Measurements from ENCODE around the gene PLCL1. TPM values are rescaled to one million over a fixed set of nuclear protein-coding genes. Genes with fewer than 3 reads are reported as not detected.
A peak's percentile ranks its signal among the peaks of the same experiment; 100 is the strongest.

The PLCL1 gene
- total RNA-seq, 3 donors from 2014 or later (not counting 1 experiment from before 2014, with no cell fraction given): 0.86 to 2.8 (median 1.1) TPM

DNA sequence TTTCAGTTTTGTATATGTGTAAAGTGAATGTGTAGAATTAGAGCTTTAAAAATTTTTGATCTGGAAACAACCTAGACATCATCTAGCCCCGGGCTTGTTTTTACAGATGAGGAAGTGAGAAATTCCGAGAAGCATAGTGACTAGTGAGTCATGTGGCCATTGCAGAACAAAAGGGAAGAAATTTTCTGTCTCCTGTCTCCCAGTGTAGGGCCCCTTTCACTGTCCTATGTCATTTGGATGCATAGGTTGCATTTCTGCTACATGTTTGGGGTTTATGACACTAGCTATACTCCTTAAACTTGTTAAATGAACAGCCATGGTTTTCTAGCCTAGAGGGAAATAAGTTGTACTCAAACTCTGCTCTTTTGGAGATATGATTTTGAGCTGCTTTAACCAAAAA lies 84.6 kb downstream of the PLCL1 start:
- Histone ChIP-seq H3K9me3 (ENCODE audit: control insufficient read depth, insufficient read depth, low read length) (no peaks in the 10 kb centered on the region), H3K36me3 (ENCODE audit: control insufficient read depth, insufficient read depth, low read length) (no peaks in the 10 kb centered on the region), H3K4me3 (ENCODE audit: low read length) (no peak overlapping the region), H3K27me3 (ENCODE audit: control insufficient read depth, insufficient read depth, low read length) (no peaks in the 10 kb centered on the region), H3K27ac (ENCODE audit: low read length) (no peak overlapping the region), H3K4me1 (ENCODE audit: control insufficient read depth, insufficient read depth, low read length) (no peaks in the 10 kb centered on the region)
- peak in 1 of 3 donors; percentile 42 for ATAC-seq
- Mint-ChIP-seq H3K36me3 (no peaks in the 10 kb centered on the region), H3K27me3 (ENCODE audit: low read depth in 2 of 2) (no peaks in the 10 kb centered on the region), H3K4me3 (no peak overlapping the region), H3K9me3 (no peaks in the 10 kb centered on the region), H3K27ac (no peak overlapping the region), H3K4me1 (no peaks in the 10 kb centered on the region)
- TF ChIP-seq CTCF (IDR thresholded peaks at IDR 0.05): no peak
- intact Hi-C loops (cut with micrococcal nuclease): no loop called here
- DNase-seq: peak in 1 of 2 donors; percentile 66
- WGBS (ENCODE audit: insufficient coverage): 18% methylated on average over 2 of the region's 2 CpGs

GRCh38 chr2:197890168-197890567 lies 85.8 kb downstream of the PLCL1 start:
- Histone ChIP-seq H3K9me3 (ENCODE audit: control insufficient read depth, insufficient read depth, low read length) (no peaks in the 10 kb centered on the region), H3K27ac (ENCODE audit: low read length) (no peak overlapping the region), H3K36me3 (ENCODE audit: control insufficient read depth, insufficient read depth, low read length) (no peaks in the 10 kb centered on the region), H3K4me1 (ENCODE audit: control insufficient read depth, insufficient read depth, low read length) (no peaks in the 10 kb centered on the region), H3K27me3 (ENCODE audit: control insufficient read depth, insufficient read depth, low read length) (no peaks in the 10 kb centered on the region), H3K4me3 (ENCODE audit: low read length) (no peak overlapping the region)
- intact Hi-C loops (cut with micrococcal nuclease): no loop called here
- no peaks in the 10 kb centered on the region for H3K27me3 Mint-ChIP-seq (ENCODE audit: low read depth in 2 of 2)
- no peak overlapping the region for H3K4me3 Mint-ChIP-seq
- no peaks in the 10 kb centered on the region for H3K36me3 Mint-ChIP-seq
- TF ChIP-seq CTCF (IDR thresholded peaks at IDR 0.05): no peak
- H3K27ac Mint-ChIP-seq: no peak overlapping the region
- DNase-seq (no peak), ATAC-seq (no peak)
- no peaks in the 10 kb centered on the region for H3K4me1 Mint-ChIP-seq
- H3K9me3 Mint-ChIP-seq: no peaks in the 10 kb centered on the region
- WGBS (ENCODE audit: insufficient coverage): no CpG with 5 or more reads among the region's 1 CpG

DNA sequence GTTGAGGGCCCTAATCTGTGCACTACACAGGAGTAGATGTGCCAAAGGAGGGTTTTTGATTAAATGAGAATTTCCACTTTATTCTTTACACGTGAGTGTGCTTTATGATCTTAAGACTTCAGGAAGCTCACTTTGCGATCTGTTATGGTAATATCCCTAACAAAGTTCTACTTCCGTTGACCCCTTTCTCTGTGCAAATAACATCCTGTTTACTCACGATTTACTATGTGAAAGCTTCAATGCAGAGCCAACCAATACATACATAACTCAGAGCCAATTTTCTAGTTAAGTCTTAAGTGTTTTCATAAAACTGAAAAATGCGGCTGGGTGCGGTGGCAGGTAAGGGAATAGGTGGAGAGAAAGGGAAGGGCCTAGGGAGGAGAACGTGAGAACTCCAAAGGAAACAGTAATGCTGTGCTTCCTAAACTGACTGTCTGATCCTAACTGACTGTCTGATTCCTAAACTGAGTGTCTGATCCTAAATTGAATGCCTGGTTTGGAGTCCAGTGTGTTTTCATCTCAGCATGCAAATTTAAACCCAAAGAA lies 87.6 kb downstream of the PLCL1 start:
- Histone ChIP-seq H3K27ac (ENCODE audit: low read length) (no peak overlapping the region), H3K9me3 (ENCODE audit: control insufficient read depth, insufficient read depth, low read length) (no peaks in the 10 kb centered on the region), H3K4me1 (ENCODE audit: control insufficient read depth, insufficient read depth, low read length) (no peaks in the 10 kb centered on the region), H3K4me3 (ENCODE audit: low read length) (no peak overlapping the region), H3K27me3 (ENCODE audit: control insufficient read depth, insufficient read depth, low read length) (no peaks in the 10 kb centered on the region), H3K36me3 (ENCODE audit: control insufficient read depth, insufficient read depth, low read length) (no peaks in the 10 kb centered on the region)
- no peak overlapping the region for H3K4me3 Mint-ChIP-seq
- H3K9me3 Mint-ChIP-seq: no peaks in the 10 kb centered on the region
- peak in 1 of 2 donors; percentile 50 for DNase-seq
- H3K4me1 Mint-ChIP-seq: no peaks in the 10 kb centered on the region
- WGBS (ENCODE audit: insufficient coverage): 85% methylated on average over 7 of the region's 7 CpGs
- no peak for ATAC-seq
- H3K27ac Mint-ChIP-seq: no peak overlapping the region
- intact Hi-C loops (cut with micrococcal nuclease): no loop called here
- no peaks in the 10 kb centered on the region for H3K36me3 Mint-ChIP-seq
- TF ChIP-seq CTCF (IDR thresholded peaks at IDR 0.05): no peak
- H3K27me3 Mint-ChIP-seq (ENCODE audit: low read depth in 2 of 2): no peaks in the 10 kb centered on the region
